Caco-2 (cell line): ENCODE measurements around the gene FBLIM1. TPM values are rescaled to one million over a fixed set of nuclear protein-coding genes. Genes with fewer than 3 reads are reported as not detected.
A peak's percentile ranks its signal among the peaks of the same experiment; 100 is the strongest.

ENCODE experiments used
- BruUV-seq: library from RNA; stranded (reverse); fragments of 400-500 nt; replicated peaks from 2 replicates; lab custom pipeline; 2021; lab: Mats Ljungman, UMichigan
- CTCF ChIA-PET: fragments of 300-600 bp; sonication (Branson Sonifier 250); formaldehyde crosslinking; loops from one replicate; lab custom pipeline; 2022; ENCODE audit warnings: antibody characterized with exemption; lab: Charles Lee
- POLR2A ChIA-PET: fragments of 300-600 bp; sonication (Branson Sonifier 250); formaldehyde crosslinking; loops from one replicate; lab custom pipeline; 2022; ENCODE audit warnings: antibody characterized with exemption; lab: Charles Lee
- DNase-seq, 2 experiments: peaks; one replicate each; pipeline versions ENCODE4 v3.0.0 to v3.0.0-alpha.2; 2020 to 2022
- H3K27me3 ChIP-seq: replicated peaks from 2 replicates; pipeline ENCODE4 v1.6.0; 2011; ENCODE audit warnings: low read length; ENCODE audit not compliant: control insufficient read depth, insufficient read depth
- H3K36me3 ChIP-seq: 2 replicates; pipeline ENCODE4 v1.5.1; 2011; ENCODE audit warnings: low read length; ENCODE audit not compliant: control insufficient read depth, insufficient read depth
- H3K4me1 ChIP-seq: fragments of 250-450 bp; sonication (Bioruptor Pico); 2 replicates; pipeline ENCODE4 v1.5.1; 2020; ENCODE audit warnings: mild to moderate bottlenecking
- H3K4me3 ChIP-seq: 2 replicates; pipeline ENCODE4 v1.5.1; 2011; ENCODE audit warnings: low read depth, mild to moderate bottlenecking, control low read depth, low read length
- H3K9me3 ChIP-seq: fragments of 250-450 bp; sonication (Bioruptor Pico); 2 replicates; pipeline ENCODE4 v1.5.1; 2020; ENCODE audit warnings: mild to moderate bottlenecking, moderate library complexity
- H3K27ac Mint-ChIP-seq: one replicate; pipeline ENCODE4 v1.8.0; 2022; ENCODE audit warnings: mixed read lengths; ENCODE audit not compliant: unreplicated experiment
- H3K27me3 Mint-ChIP-seq: one replicate; pipeline ENCODE4 v1.8.0; 2022; ENCODE audit warnings: mixed read lengths; ENCODE audit not compliant: insufficient read depth, unreplicated experiment
- H3K36me3 Mint-ChIP-seq: one replicate; pipeline ENCODE4 v1.8.0; 2022; ENCODE audit warnings: mild to moderate bottlenecking, mixed read lengths; ENCODE audit not compliant: insufficient read depth, unreplicated experiment
- H3K4me1 Mint-ChIP-seq: one replicate; pipeline ENCODE4 v1.8.0; 2022; ENCODE audit warnings: low read depth, mixed read lengths; ENCODE audit not compliant: unreplicated experiment
- H3K4me3 Mint-ChIP-seq: one replicate; pipeline ENCODE4 v1.8.0; 2022; ENCODE audit warnings: mild to moderate bottlenecking, moderate library complexity, mixed read lengths; ENCODE audit not compliant: unreplicated experiment
- H3K9me3 Mint-ChIP-seq: one replicate; pipeline ENCODE4 v1.8.0; 2022; ENCODE audit warnings: mixed read lengths; ENCODE audit not compliant: unreplicated experiment
- CTCF ChIP-seq, 2 experiments: fragments of 200-600 bp in 1 of 2; IDR thresholded peaks; 1 replicate in 1 of 2; 2 replicates in 1 of 2; pipeline versions ENCODE4 v1.5.1 to v1.8.0; 2011 to 2022; ENCODE audit warnings: antibody characterized with exemption in 1 of 2, control low read depth in 1 of 2, inconsistent platforms in 1 of 2, low read depth in 1 of 2, low read length in 1 of 2, mild to moderate bottlenecking in 1 of 2, moderate library complexity in 1 of 2; ENCODE audit not compliant: insufficient read depth in 1 of 2, severe bottlenecking in 1 of 2, unreplicated experiment in 1 of 2
- intact Hi-C: fragments of 100-400 bp; cut with micrococcal nuclease; formaldehyde crosslinking; loops from one replicate; pipeline ENCODE4 v1.10.0; 2022; ENCODE audit not compliant: unreplicated experiment
- total RNA-seq: library from RNA; stranded (reverse); gene quantifications from 2 replicates; pipeline ENCODE4 v1.2.3, GENCODE V29; 2022

The FBLIM1 gene
- total RNA-seq, 1 experiment from 2014 or later, result 5.5 TPM

DNA sequence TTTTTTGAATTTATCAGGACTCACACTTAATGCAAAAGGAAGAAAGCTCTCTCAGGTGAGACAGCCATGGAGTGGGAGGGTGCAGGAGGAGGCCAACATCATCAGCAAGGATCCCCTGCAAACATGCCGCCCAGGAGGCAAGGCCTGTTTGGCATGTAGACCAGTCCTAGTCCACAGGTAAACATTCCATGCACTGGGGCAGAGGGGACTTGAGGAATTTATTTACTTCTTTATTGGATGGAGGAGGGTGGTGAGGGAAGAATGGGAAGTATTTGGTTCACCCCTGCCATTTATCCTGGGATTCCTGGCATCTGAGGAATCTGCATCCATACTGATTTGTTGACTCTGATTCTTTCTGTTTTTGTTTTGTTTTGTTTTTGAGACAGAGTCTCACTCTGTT, 50.4 kb downstream of the FBLIM1 start:
- CTCF ChIA-PET, result no interaction called here

GRCh38 chr1:15810073-15810472, 51.5 kb downstream of the FBLIM1 start:
- no peaks in the 10 kb centered on the region for H3K9me3 ChIP-seq
- H3K27me3 ChIP-seq, result no peaks in the 10 kb centered on the region
- no peak overlapping the region for H3K4me3 ChIP-seq
- POLR2A ChIA-PET, result no interaction called here
- peak overlapping the region; percentile 61 for H3K27ac Mint-ChIP-seq
- no peak for DNase-seq
- intact Hi-C loops, result no loop called here
- H3K9me3 Mint-ChIP-seq, result no peaks in the 10 kb centered on the region
- CTCF ChIA-PET, result no interaction called here
- no peaks in the 10 kb centered on the region for H3K27me3 Mint-ChIP-seq
- peaks cover 11% of the 10 kb centered on the region for H3K4me1 ChIP-seq
- no peaks in the 10 kb centered on the region for H3K36me3 ChIP-seq
- no peak for TF ChIP-seq CTCF (IDR thresholded peaks at IDR 0.05; ENCODE audit: insufficient read depth in 1 of 2, low read depth in 1 of 2, low read length in 1 of 2, severe bottlenecking in 1 of 2, unreplicated experiment in 1 of 2)
- H3K36me3 Mint-ChIP-seq, result no peaks in the 10 kb centered on the region
- peaks cover 5% of the 10 kb centered on the region for H3K4me1 Mint-ChIP-seq
- BruUV-seq, result no TSS peak
- no peak overlapping the region for H3K4me3 Mint-ChIP-seq

More for the DNA sequence above, 50.4 kb downstream of the FBLIM1 start:
- POLR2A ChIA-PET, result interaction anchor here (0.6 kb wide), 1 partner anchor 27 kb away, joined by 4 read pairs; no protein-coding TSS in a partner anchor
- intact Hi-C loops, result loop anchor here (1.0 kb wide), 1 partner anchor 9 kb away; no protein-coding TSS in a partner anchor
- Mint-ChIP-seq H3K4me1 (peaks cover 11% of the 10 kb centered on the region), H3K27me3 (no peaks in the 10 kb centered on the region), H3K4me3 (no peak overlapping the region), H3K9me3 (no peaks in the 10 kb centered on the region), H3K27ac (no peak overlapping the region), H3K36me3 (no peaks in the 10 kb centered on the region)
- Histone ChIP-seq H3K9me3 (no peaks in the 10 kb centered on the region), H3K4me1 (peaks cover 11% of the 10 kb centered on the region), H3K36me3 (no peaks in the 10 kb centered on the region), H3K4me3 (no peak overlapping the region), H3K27me3 (no peaks in the 10 kb centered on the region)
- no TSS peak for BruUV-seq
- no peak for TF ChIP-seq CTCF (IDR thresholded peaks at IDR 0.05; ENCODE audit: insufficient read depth in 1 of 2, low read depth in 1 of 2, low read length in 1 of 2, severe bottlenecking in 1 of 2, unreplicated experiment in 1 of 2)
- peak; percentile 55 to 72 for DNase-seq

GRCh38 chr1:15816674-15817073, 58.1 kb downstream of the FBLIM1 start:
- ChIA-PET CTCF (no interaction called here), POLR2A (no interaction called here)
- H3K4me3 Mint-ChIP-seq, result no peak overlapping the region
- TF ChIP-seq CTCF (IDR thresholded peaks at IDR 0.05; ENCODE audit: insufficient read depth in 1 of 2, low read depth in 1 of 2, low read length in 1 of 2, severe bottlenecking in 1 of 2, unreplicated experiment in 1 of 2), result no peak
- no TSS peak for BruUV-seq
- H3K9me3 Mint-ChIP-seq, result no peaks in the 10 kb centered on the region
- Histone ChIP-seq H3K36me3 (no peaks in the 10 kb centered on the region), H3K4me1 (no peaks in the 10 kb centered on the region), H3K9me3 (no peaks in the 10 kb centered on the region), H3K27me3 (no peaks in the 10 kb centered on the region), H3K4me3 (no peak overlapping the region)
- intact Hi-C loops, result loop anchor here (5.0 kb wide), 1 partner anchor 106 kb away; no protein-coding TSS in a partner anchor
- peaks cover 6% of the 10 kb centered on the region for H3K36me3 Mint-ChIP-seq
- DNase-seq, result no peak
- H3K27ac Mint-ChIP-seq, result no peak overlapping the region
- no peaks in the 10 kb centered on the region for H3K4me1 Mint-ChIP-seq
- no peaks in the 10 kb centered on the region for H3K27me3 Mint-ChIP-seq
